ENCODE data around the gene PTGES2. TPM values are rescaled to one million over a fixed set of nuclear protein-coding genes. Genes with fewer than 3 reads are reported as not detected.
"Not testable (repeated sequence)": the region's sequence is repeated elsewhere in the genome, so short reads cannot be mapped to it uniquely, and the experiment has no call there.

The PTGES2 gene
- total RNA-seq, 1 experiment from 2014 or later = 365 TPM

DNA sequence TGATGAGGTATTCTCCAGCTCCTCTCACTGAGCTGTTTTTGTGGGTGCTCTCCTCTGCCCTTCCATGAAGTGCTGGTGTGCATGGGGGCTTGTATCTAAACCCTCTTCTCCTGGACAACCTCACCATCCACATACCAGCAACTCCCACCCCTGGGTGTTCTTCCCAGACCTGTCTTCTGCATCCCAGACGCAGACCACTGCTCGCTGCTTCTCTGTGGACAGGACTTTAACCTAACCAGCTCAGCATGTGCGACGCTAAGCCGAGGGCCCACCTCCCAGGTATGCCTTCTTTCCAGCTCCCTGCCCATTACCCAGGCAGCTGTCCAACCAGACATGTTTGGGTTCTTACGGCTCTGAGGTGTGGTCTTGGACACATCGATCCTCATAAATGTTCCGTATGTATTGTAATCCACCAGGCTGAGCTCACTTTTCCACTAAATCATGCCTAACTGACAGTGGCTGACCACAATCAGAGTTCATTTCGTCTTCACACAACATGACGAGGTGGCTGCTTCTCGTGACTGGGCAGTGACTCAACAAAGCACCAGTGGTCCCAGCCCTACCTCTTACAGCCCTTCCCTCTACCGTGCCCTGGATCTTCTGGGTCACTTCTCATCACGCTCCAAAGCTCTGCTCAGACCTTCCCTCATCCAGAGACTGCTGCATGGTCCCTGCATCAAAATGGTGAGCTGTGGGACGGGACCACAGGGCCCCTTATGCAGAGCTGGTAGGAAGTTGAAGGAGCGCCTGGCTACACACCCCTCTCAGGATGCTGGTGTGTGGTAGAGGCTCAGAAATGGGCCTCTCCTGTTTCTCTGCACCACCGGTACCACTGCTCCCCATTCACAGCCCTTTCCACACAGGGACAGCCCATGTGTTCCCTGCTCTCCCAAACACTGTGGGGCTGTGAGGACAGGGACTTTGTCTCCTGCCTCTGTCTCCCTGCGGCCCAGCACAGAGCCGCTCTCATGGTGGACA, 9.6 kb upstream of the PTGES2 start:
- no peak for DNase-seq (ENCODE audit: low spot score)

GRCh38 chr9:128135561-128135960, 8.0 kb upstream of the PTGES2 start:
- not testable (repeated sequence) for DNase-seq (ENCODE audit: low spot score)

DNA sequence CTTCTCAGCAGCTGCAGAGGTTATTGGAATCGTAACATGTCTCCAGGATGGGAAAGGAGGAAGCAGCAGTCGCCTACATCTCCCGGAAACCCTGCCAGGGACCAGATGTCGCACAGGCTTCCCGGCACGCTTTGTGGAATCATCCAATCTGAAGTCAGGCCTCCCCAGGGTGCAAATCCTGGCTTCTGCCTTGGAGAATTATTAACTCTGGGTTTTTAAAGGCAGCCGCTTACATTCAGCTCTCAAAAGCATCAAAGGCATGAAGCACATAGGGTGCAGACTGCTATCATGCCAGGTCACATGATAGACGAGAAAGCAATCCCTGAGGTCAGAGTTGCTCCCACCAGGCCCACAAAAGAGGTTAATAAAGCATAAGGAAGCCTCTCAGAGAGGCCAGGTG, 4.6 kb upstream of the PTGES2 start:
- not testable (repeated sequence) for DNase-seq (ENCODE audit: low spot score)

GRCh38 chr9:128131346-128131745, 3.8 kb upstream of the PTGES2 start:
- DNase-seq (ENCODE audit: low spot score) = not testable (repeated sequence)

- DNase-seq (ENCODE audit: low spot score) = not testable (repeated sequence)
Measured at GRCh38 chr9:128130651-128131050, 3.1 kb upstream of the PTGES2 start.

DNA sequence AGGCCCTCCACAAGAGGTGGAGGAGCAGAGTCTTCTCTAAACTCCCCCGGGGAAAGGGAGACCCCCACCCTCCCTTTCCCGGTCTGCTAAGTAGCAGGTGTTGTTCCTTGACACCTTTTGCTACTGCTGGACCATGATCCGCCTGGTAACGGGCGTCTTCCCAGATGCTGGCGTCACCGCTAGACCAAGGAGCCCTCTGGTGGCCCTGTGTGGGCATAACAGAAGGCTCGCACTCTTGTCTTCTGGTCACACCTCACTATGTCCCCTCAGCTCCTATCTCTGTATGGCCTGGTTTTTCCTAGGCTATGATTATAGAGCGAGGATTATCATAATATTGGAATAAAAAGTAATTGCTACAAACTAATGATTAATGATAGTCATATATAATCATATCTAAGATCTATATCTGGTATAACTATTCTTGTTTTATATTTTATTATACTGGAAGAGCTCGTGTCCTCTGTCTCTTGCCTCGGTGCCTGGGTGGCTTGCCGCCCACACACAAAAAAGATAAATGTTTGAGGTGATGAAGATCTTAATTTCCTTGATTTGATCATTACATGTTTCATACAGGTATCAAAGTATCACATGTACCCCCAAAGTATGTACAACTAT, 2.6 kb upstream of the PTGES2 start:
- not testable (repeated sequence) for DNase-seq (ENCODE audit: low spot score)

DNA sequence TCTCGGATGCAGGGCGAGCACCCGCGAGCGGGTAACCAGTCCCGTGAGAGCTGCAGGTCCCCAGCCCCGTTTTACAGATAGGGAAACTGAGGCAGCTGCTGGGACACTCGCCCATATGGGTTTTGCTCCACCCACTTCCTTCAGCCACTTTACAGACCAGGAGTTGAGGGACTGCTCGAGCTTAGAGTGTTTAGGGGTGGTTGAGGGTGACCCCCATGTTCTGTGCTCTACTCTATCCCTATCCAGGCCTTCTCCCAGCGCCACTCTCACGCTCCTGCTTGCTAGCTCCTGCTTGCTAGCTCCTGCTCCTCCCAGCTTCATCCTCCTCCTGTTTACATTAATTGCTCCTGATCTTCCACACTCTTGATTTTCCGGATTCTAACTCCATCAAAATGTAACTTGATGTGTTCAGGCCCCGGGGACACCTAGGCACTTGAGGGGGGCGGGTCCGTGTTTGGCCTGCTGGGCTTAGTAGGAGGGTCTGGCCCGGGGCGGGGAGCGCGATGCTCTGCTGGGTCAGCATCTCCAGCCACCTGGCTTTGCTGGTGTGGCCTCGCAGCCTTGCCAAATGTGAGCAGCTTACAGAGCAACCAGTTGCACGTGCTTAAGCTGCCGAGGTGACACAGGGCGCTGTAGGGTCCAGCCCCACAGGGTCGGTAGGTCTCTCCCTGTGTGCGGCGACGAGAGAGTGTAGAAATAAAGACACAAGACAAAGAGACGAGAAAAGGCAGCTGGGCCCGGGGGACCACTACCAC, 1.5 kb upstream of the PTGES2 start:
- DNase-seq (ENCODE audit: low spot score) = no peak

- peak; percentile 92 for DNase-seq (ENCODE audit: low spot score)
Measured at GRCh38 chr9:128127990-128128835, 684 bp upstream of the PTGES2 start.

DNA sequence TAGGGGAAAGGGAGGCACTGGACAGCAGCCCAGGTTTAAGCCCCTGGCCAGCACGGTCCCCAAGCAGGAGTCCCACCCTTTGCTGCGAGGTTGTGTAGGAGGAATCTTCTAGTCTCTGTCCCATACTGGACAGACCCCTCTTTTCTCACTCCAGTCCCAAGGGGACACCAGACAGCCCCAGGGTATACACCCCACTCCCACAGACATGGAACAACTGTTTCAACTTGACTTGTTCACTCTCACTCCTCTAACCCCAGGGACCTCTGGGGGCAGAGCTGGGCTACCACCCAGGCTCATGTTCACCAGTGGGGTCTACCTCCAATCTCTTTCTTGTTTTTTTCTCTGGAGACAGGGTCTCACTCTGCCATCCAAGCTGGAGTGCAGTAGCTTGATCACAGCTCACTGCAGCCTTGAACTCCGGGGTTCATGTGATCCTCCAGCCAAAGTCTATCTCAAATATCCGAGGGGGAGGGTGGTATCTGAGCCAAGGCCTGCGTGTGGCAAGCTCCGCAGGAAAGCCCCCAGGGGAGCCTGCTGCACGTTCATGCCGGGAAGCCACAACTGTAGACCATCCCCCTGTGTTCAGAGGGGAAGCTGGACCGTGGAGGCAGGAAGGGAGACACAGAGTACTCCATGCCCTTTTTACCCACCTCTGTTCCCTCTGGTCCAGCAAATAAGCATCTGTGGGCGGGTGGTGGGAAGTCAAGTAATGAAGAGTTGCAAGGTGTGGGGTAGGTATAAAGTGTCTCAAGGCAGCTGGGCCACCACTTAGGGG, 1.8 kb downstream of the PTGES2 start:
- no peak for DNase-seq (ENCODE audit: low spot score)

- peak; percentile 88 for DNase-seq (ENCODE audit: low spot score)
Measured at GRCh38 chr9:128124873-128125579, 2.5 kb downstream of the PTGES2 start.

DNA sequence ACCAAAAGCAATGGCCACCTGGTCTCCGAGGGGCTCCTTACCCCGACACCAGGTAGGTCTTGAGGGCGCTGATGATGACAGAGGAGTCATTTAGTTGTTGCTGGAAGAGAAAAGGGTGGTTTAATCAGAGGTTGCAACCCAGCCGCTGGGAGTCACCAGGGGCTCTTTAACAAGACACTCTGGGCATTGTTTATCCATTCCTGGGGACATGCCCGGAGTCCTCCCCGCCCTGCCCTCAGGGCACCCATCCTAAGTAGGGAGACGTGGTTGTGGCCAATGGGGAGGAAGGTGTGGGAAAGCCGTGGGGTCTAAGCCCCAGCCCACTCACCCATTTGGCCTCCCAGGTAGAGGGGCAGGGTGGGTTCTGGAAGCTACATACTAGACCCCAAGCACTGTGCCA, 3.1 kb downstream of the PTGES2 start:
- DNase-seq (ENCODE audit: low spot score) = no peak

- no peak for DNase-seq (ENCODE audit: low spot score)
Measured at GRCh38 chr9:128123451-128124080, 4.0 kb downstream of the PTGES2 start.

DNA sequence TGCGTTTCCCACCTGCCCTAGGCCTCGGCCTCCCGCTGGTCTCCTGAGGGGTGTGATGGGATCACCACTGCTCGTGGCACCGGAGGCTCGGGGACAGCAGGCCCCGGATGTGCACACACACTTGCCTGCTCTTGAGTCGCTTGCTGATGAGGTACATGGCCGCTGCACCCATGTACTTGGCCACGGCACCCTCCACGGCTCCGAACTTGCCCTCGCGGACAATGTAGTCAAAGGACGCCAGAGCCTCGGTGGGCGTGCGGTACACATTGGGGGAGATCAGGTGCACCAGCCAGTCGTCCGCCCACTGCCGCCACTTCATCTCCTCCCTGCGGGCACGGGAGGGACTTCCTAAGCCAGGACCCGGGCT, 4.7 kb downstream of the PTGES2 start:
- DNase-seq (ENCODE audit: low spot score) = no peak

DNA sequence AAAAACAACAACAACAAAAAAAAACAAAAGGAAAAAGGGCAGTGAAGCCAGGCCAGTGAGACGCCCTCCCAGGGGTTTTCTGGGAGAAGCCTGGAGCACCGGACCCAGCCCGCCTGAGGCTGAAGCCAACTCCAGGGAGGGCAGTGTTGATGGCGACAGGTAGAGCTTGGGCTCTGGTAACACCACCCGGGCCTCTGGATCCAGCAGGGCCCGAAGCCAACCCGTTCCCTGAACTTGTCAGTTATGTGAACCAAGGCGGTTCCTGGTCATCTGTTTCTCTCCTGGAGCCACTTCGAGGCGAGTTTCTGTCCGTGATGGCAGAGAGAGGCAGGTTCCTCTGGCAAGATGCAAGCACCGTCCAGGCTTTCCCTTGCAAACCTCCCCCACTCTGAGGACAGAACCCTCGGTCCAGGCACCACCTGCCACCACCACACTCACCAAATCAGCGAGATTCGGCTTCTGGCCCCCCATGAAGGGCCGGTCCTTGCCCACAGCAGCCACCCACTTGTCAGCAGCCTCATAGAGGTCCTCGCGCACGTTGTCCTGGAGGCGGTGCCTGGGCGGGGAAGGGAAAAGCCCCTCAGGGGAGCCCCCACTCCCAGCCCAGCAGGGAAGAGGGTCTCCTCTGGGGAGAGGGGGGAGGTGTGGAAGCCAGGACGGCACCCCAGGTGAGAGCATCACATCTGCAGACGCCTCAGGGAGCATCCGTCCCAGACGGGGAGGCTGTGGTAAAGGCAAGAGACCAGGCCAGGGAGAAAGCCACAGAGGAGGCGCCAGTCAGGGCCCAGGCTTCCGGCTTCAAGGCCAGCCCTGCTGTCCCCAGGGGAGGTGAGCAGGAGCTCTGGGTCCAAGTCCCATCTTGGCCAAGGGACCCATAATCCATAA, 5.4 kb downstream of the PTGES2 start:
- no peak for DNase-seq (ENCODE audit: low spot score)

DNA sequence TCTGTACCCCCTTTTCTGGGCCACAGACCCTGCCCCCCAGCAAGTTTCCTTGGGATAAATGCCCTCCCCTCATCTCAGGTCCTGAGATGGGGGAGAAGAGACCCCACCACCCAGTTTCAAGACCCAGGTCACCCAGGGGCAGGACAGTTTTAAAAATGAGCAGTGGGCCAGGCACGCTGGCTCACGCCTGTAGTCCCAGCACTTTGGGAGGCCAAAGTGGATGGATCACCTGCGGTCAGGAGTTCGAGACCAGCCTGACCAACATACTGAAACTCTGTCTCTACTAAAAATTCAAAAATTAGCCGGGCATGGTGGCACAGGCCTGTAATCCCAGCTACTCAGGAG, 6.1 kb downstream of the PTGES2 start:
- no peak for DNase-seq (ENCODE audit: low spot score)

DNA sequence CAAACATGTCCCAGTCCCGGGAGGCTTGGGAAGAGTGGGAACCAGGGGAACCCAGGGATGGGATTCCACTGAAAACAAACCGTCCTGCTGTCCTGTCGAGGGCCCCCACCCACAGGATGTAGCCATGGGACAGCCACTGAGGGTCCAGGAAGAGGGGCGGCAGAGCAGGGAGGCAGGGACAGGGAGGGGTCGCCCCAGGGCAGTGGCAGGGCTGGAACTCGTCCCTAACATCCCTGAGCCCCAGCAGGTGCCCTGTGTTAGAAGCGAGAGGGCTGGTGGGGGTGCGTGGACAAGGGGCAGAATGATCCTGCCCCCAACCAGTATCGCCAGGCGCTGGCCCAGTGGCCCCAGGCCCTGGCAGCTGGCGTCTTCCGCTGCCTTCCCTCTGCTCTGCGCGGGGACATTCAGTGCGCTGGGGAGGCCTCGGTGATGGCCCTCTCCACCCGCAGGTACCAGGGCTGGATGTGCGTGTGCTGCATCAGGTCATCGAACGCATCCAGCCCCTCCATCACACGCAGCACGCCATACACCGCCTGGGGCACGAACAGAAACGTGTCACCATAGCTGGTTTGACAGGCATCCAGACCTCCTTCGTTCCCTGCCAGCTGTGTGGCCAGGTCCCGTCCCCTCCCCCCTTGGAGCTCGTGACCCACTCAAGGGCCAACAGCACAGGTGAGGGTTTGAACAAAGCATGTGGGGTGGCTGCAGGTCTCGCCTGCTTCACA, 6.6 kb downstream of the PTGES2 start:
- DNase-seq (ENCODE audit: low spot score) = no peak

- no peak for DNase-seq (ENCODE audit: low spot score)
Measured at GRCh38 chr9:128120061-128120740, 7.3 kb downstream of the PTGES2 start.
